ENCODE results near the gene KDM6A. TPM values are rescaled to one million over a fixed set of nuclear protein-coding genes. Genes with fewer than 3 reads are reported as not detected.
"Not testable (repeated sequence)": the region's sequence is repeated elsewhere in the genome, so short reads cannot be mapped to it uniquely, and the experiment has no call there.

The KDM6A gene
- polyA plus RNA-seq, 1 of the 3 experiments (the other 2 are of a cell fraction) = 7.4 TPM

DNA sequence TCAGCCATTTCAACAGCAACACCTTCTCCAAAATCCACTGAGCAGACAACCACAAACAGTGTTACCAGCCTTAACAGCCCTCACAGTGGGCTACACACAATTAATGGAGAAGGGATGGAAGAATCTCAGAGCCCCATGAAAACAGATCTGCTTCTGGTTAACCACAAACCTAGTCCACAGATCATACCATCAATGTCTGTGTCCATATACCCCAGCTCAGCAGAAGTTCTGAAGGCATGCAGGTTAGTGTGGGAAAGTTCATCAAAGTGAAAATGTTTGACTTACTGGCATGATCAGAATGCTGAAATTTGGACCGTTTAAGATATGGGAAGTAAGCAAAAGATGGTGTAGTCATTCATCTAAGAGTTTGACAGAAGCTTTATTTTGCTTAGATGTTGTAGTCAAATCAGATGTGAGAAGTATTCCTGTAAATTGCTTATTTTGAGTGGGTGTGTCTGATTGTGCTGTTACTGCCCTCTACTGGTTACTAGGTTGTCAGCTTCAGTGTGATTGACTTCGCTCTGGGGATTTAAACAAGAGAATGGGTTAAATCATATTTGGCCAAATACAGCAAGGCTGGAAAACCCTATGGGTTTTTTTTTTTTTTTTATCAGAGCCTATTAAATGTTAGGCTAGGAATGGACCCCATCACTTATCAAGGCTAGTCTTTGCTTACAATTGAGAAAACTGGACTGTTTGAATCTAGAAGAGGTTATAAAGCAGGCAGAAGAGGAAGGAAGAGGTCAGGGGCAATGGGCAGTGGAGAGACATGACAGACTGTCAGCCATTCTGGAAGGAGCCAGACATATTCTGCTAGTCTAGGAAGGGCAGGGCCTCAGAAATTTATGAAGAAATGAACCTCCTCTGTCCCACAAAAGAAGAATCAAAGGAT lies 197.4 kb downstream of the KDM6A start (continued):
- TF ChIP-seq USF2 (IDR thresholded peaks at IDR 0.05; ENCODE audit: borderline replicate concordance, low read depth, low read length) (no peak), MEF2A (IDR thresholded peaks at IDR 0.05; ENCODE audit: borderline replicate concordance, low read depth) (no peak), TEAD4 (IDR thresholded peaks at IDR 0.05; ENCODE audit: borderline replicate concordance, insufficient read depth) (no peak), CHD2 (IDR thresholded peaks at IDR 0.05; ENCODE audit: low read length, partially characterized antibody) (no peak), RAD21 (IDR thresholded peaks at IDR 0.05; ENCODE audit: low read length) (peak; percentile 84), JUND (IDR thresholded peaks at IDR 0.05) (no peak), EZH2phosphoT487 (IDR thresholded peaks at IDR 0.05; ENCODE audit: borderline replicate concordance, low read depth) (no peak), MXI1 (IDR thresholded peaks at IDR 0.05; ENCODE audit: low read depth, low read length) (no peak), ELF1 (IDR thresholded peaks at IDR 0.05) (no peak), NFIC (IDR thresholded peaks at IDR 0.05; ENCODE audit: borderline replicate concordance) (no peak), SMC3 (IDR thresholded peaks at IDR 0.05; ENCODE audit: low read depth, low read length) (peak; percentile 65)
- TF ChIP-seq, protein P1, sequence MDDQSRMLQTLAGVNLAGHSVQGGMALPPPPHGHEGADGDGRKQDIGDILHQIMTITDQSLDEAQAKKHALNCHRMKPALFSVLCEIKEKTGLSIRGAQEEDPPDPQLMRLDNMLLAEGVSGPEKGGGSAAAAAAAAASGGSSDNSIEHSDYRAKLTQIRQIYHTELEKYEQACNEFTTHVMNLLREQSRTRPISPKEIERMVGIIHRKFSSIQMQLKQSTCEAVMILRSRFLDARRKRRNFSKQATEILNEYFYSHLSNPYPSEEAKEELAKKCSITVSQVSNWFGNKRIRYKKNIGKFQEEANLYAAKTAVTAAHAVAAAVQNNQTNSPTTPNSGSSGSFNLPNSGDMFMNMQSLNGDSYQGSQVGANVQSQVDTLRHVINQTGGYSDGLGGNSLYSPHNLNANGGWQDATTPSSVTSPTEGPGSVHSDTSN (IDR thresholded peaks at IDR 0.05) = no peak

- H3K4me1 ChIP-seq (ENCODE audit: control insufficient read depth in 1 of 2, insufficient read depth in 2 of 2, low read depth in 1 of 2, low read length in 1 of 2); H3K4me3 ChIP-seq (ENCODE audit: low read depth in 2 of 2, low read length in 1 of 2); H3K4me2 ChIP-seq; H2AFZ ChIP-seq (ENCODE audit: low read depth); H3K9me3 ChIP-seq; DNase-seq; H3F3A ChIP-seq (replicated peaks; ENCODE audit: insufficient read depth); H3K9me2 ChIP-seq; H3K27me3 ChIP-seq (ENCODE audit: insufficient read depth); H4K20me1 ChIP-seq (ENCODE audit: insufficient read depth); POLR2A ChIA-PET; H3K27ac ChIP-seq (ENCODE audit: low read depth in 2 of 2, low read length in 1 of 2); H3K9ac ChIP-seq; CTCF ChIA-PET: not testable (repeated sequence)
- 97% methylated on average over 4 of the region's 4 CpGs for WGBS (ENCODE audit: low lambda C conversion rate)
- Histone ChIP-seq H3K79me2 (ENCODE audit: insufficient read depth) (peaks cover 26% of the 10 kb centered on the region), H3K36me3 (replicated peaks in 1 of 2; ENCODE audit: control insufficient read depth in 1 of 2, insufficient read depth in 2 of 2, low read length in 1 of 2) (peaks cover 31 to 54% of the 10 kb centered on the region in 2 experiments)
Observed at GRCh38 chrX:45073011-45073410, 200.0 kb downstream of the KDM6A start.

GRCh38 chrX:45077748-45078424 lies 204.9 kb downstream of the KDM6A start:
- ChIA-PET POLR2A (no interaction called here), CTCF (interaction anchor here (1.4 kb wide), 1 partner anchor 8 kb away, joined by 7 read pairs; no protein-coding TSS in a partner anchor)
- H3K4me1 ChIP-seq (ENCODE audit: control insufficient read depth in 1 of 2, insufficient read depth in 2 of 2, low read depth in 1 of 2, low read length in 1 of 2) = no peaks in the 10 kb centered on the region; a peak in 1 of 4 replicates
- H3K4me2 ChIP-seq = no peak overlapping the region; the same call in 1 of the 2 replicates
- no peak overlapping the region for H3K27ac ChIP-seq (ENCODE audit: low read depth in 2 of 2, low read length in 1 of 2)
- TF ChIP-seq MEF2A (IDR thresholded peaks at IDR 0.05; ENCODE audit: borderline replicate concordance, low read depth) (no peak), IRF3 (IDR thresholded peaks at IDR 0.05; ENCODE audit: low read depth, low read length) (no peak), POLR2AphosphoS5 (IDR thresholded peaks at IDR 0.05; ENCODE audit: low read depth, low read length) (no peak), GABPA (IDR thresholded peaks at IDR 0.05; ENCODE audit: low read depth) (no peak), NFIC (IDR thresholded peaks at IDR 0.05; ENCODE audit: borderline replicate concordance) (no peak), RFX5 (IDR thresholded peaks at IDR 0.05; ENCODE audit: low read length) (no peak)
- H3F3A ChIP-seq (replicated peaks; ENCODE audit: insufficient read depth) = no peaks in the 10 kb centered on the region
- H3K36me3 ChIP-seq (replicated peaks in 1 of 2; ENCODE audit: control insufficient read depth in 1 of 2, insufficient read depth in 2 of 2, low read length in 1 of 2) = peaks cover 37 to 39% of the 10 kb centered on the region in 2 experiments
- no peaks in the 10 kb centered on the region for H3K9me2 ChIP-seq
- no peak overlapping the region for H2AFZ ChIP-seq (ENCODE audit: low read depth)
- no peaks in the 10 kb centered on the region for H3K9me3 ChIP-seq
- WGBS (ENCODE audit: low lambda C conversion rate) = 94% methylated on average over 2 of the region's 2 CpGs
- H3K4me3 ChIP-seq (ENCODE audit: low read depth in 2 of 2, low read length in 1 of 2) = no peak overlapping the region
- peaks cover 22% of the 10 kb centered on the region for H3K79me2 ChIP-seq (ENCODE audit: insufficient read depth)
- H4K20me1 ChIP-seq (ENCODE audit: insufficient read depth) = no peaks in the 10 kb centered on the region
- DNase-seq = no peak
- no peaks in the 10 kb centered on the region for H3K27me3 ChIP-seq (ENCODE audit: insufficient read depth)
- H3K9ac ChIP-seq = no peak overlapping the region
